Smooth muscle cell (in vitro differentiated cells): Measurements from ENCODE around the gene RBMS3. TPM values are rescaled to one million over a fixed set of nuclear protein-coding genes. Genes with fewer than 3 reads are reported as not detected.
"Not testable (repeated sequence)": the region's sequence is repeated elsewhere in the genome, so short reads cannot be mapped to it uniquely, and the experiment has no call there.

ENCODE experiments used
- DNase-seq: peaks from one replicate; lab custom pipeline; 2025; ENCODE audit not compliant: unreplicated experiment; lab: John Stamatoyannopoulos, UW
- H2AFZ ChIP-seq: fragments of 200-600 bp; sonication (generic); 2 replicates; pipeline ENCODE4 v1.6.0; 2016; ENCODE audit warnings: antibody characterized with exemption, low read depth, mild to moderate bottlenecking
- H3F3A ChIP-seq: fragments of 200-600 bp; sonication (generic); 2 replicates; pipeline ENCODE4 v1.6.0; 2017; ENCODE audit warnings: antibody characterized with exemption, low read depth
- H3K27ac ChIP-seq: fragments of 200-600 bp; sonication (generic); 2 replicates; pipeline ENCODE4 v1.5.1; 2016; ENCODE audit warnings: low read depth, mild to moderate bottlenecking
- H3K27me3 ChIP-seq: fragments of 200-600 bp; sonication (generic); 2 replicates; pipeline ENCODE4 v1.6.1; 2016; ENCODE audit warnings: low read depth, mild to moderate bottlenecking
- H3K36me3 ChIP-seq: fragments of 200-600 bp; sonication (generic); 2 replicates; pipeline ENCODE4 v1.5.1; 2016; ENCODE audit warnings: low read depth
- H3K4me1 ChIP-seq: fragments of 200-600 bp; sonication (generic); 2 replicates; pipeline ENCODE4 v1.5.1; 2016; ENCODE audit warnings: low read depth
- H3K4me2 ChIP-seq: fragments of 200-600 bp; sonication (generic); 2 replicates; pipeline ENCODE4 v1.6.0; 2016; ENCODE audit warnings: mild to moderate bottlenecking
- H3K4me3 ChIP-seq: fragments of 200-600 bp; sonication (generic); 2 replicates; pipeline ENCODE4 v1.5.1; 2016; ENCODE audit warnings: mild to moderate bottlenecking
- H3K79me2 ChIP-seq: fragments of 200-600 bp; sonication (generic); 2 replicates; pipeline ENCODE4 v1.6.0; 2016; ENCODE audit warnings: low read depth, mild to moderate bottlenecking
- H3K9ac ChIP-seq: fragments of 200-600 bp; sonication (generic); 2 replicates; pipeline ENCODE4 v1.6.0; 2016; ENCODE audit warnings: low read depth
- H3K9me3 ChIP-seq: fragments of 200-600 bp; sonication (generic); replicated peaks from 2 replicates; pipeline ENCODE4 v1.5.1; 2016; ENCODE audit warnings: low read depth
- H4K20me1 ChIP-seq: fragments of 200-600 bp; sonication (generic); 2 replicates; pipeline ENCODE4 v1.6.0; 2016; ENCODE audit warnings: low read depth
- WGBS: methylation state at CpG from one replicate; pipeline ENCODE4 v1.1.7; 2016; ENCODE audit warnings: low lambda C conversion rate; 5-methylcytosine and 5-hydroxymethylcytosine counted together
- polyA plus RNA-seq: library from polyadenylated mRNA; unstranded; fragments of >200 nt; fragmentation: Nextera tagmentation; extraction: Ambion mirVana; gene quantifications from 2 replicates; pipeline ENCODE4 v1.2.1, GENCODE V29; 2016
- total RNA-seq: library from RNA; depleted of rRNA; stranded (reverse); fragments of >200 nt; gene quantifications from 2 replicates; pipeline ENCODE4 v1.2.3, GENCODE V29; 2014
- TF ChIP-seq, protein P1 (sequence below): fragments of 200-600 bp; sonication (generic); IDR thresholded peaks from 2 replicates; pipeline ENCODE4 v1.5.1; 2017; ENCODE audit warnings: borderline replicate concordance, mild to moderate bottlenecking, antibody characterized with exemption; ENCODE audit not compliant: insufficient read depth, poor library complexity, severe bottlenecking

RBMS3 gene
- total and polyA plus RNA-seq, 2 experiments from 2014 or later: 42.9 to 50.6 TPM

DNA sequence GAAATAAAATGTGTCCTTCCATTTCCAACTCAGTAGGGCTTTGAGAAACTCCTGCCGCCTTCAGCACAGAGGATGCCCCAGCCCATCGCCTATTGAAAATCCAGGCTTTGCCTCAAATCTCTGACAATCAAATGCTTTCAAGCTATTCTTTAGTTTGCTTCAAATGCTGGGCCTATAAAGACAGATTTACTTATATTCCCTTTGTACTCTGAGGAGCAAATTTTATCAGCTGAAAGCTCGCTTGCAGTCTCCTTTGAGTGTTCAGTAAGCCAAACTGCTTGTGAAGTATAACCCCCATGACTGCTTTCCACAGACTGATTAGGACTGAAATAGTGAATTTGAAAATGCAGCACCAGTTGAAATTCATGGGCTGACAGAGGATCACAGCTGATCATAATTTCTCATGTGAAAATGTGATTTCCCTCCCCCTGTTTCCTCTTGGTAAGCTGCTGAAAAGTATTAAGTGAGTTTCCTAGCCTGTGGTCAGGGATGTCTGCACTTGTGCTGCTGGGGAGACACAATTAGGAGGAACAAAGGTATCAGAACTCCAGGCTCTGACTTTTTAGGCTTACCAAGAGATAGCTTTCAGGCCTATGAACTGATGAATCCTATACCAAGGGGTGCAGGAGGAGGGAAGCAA, 762.2 kb downstream of the RBMS3 start:
- WGBS: 69% methylated on average over 3 of the region's 3 CpGs
- TF ChIP-seq, protein P1, sequence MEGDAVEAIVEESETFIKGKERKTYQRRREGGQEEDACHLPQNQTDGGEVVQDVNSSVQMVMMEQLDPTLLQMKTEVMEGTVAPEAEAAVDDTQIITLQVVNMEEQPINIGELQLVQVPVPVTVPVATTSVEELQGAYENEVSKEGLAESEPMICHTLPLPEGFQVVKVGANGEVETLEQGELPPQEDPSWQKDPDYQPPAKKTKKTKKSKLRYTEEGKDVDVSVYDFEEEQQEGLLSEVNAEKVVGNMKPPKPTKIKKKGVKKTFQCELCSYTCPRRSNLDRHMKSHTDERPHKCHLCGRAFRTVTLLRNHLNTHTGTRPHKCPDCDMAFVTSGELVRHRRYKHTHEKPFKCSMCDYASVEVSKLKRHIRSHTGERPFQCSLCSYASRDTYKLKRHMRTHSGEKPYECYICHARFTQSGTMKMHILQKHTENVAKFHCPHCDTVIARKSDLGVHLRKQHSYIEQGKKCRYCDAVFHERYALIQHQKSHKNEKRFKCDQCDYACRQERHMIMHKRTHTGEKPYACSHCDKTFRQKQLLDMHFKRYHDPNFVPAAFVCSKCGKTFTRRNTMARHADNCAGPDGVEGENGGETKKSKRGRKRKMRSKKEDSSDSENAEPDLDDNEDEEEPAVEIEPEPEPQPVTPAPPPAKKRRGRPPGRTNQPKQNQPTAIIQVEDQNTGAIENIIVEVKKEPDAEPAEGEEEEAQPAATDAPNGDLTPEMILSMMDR: no peak
- no peaks in the 10 kb centered on the region for H3F3A ChIP-seq
- H3K4me1 ChIP-seq: peaks cover 16% of the 10 kb centered on the region
- DNase-seq: no peak
- no peak overlapping the region for H3K4me2 ChIP-seq
- no peaks in the 10 kb centered on the region for H3K79me2 ChIP-seq
- H3K27ac ChIP-seq: no peak overlapping the region
- no peak overlapping the region for H3K4me3 ChIP-seq
- no peaks in the 10 kb centered on the region for H4K20me1 ChIP-seq
- H3K9ac ChIP-seq: no peak overlapping the region
- no peaks in the 10 kb centered on the region for H3K36me3 ChIP-seq
- peak overlapping the region; percentile 76 for H2AFZ ChIP-seq
- H3K27me3 ChIP-seq: no peaks in the 10 kb centered on the region
- no peaks in the 10 kb centered on the region for H3K9me3 ChIP-seq

DNA sequence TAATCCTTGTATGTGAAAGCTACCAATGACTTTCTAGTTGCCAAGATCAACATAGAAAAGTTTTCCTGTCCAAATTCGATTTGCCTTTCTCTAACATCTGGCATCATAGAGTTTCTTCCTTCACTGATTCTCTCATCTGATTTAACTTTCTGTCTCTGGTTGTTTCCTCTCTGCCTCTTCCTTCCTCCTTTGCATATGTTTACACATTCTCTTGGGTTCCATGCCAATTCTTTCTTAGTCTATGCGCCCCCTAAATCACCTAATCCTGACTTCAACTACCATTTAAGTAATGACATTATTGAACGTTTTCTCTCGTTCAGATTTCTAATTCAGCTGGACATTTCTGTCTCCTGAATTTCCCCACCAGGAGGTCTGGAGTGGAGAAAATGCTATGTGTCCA, 763.6 kb downstream of the RBMS3 start:
- Histone ChIP-seq H3K79me2 (no peaks in the 10 kb centered on the region), H3K4me1 (peaks cover 16% of the 10 kb centered on the region), H3K4me3 (no peak overlapping the region), H3K9ac (no peak overlapping the region), H2AFZ (no peak overlapping the region), H3F3A (no peaks in the 10 kb centered on the region), H3K27ac (no peak overlapping the region), H3K9me3 (no peaks in the 10 kb centered on the region), H3K36me3 (no peaks in the 10 kb centered on the region), H3K4me2 (no peak overlapping the region), H4K20me1 (no peaks in the 10 kb centered on the region), H3K27me3 (no peaks in the 10 kb centered on the region)
- 89% methylated on average over 4 of the region's 4 CpGs for WGBS
- no peak for DNase-seq
- TF ChIP-seq, protein P1: no peak

DNA sequence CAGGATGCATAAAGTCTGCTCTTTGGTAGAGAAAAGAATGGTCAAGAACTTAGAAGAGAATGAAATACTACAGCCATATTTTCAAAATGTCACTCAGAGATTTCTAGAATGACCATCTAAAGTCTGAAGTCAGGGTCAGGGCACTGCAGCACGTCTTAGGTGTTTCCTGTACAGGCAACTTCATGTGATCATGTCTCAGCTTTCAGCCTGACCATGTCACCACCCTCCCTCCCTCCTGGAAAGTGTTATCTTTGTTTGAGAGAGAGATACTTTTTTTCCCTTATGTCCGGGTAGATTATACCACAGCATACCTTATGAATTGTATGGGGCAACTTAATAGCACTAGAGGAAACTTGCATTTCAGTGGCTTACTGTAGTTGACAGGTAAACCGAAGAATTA, 767.6 kb downstream of the RBMS3 start:
- TF ChIP-seq, protein P1: no peak
- H3K4me1 ChIP-seq: peaks cover 1% of the 10 kb centered on the region
- no peak overlapping the region for H3K4me2 ChIP-seq
- H3K27me3 ChIP-seq: no peaks in the 10 kb centered on the region
- H3K36me3 ChIP-seq: no peaks in the 10 kb centered on the region
- no peak overlapping the region for H2AFZ ChIP-seq
- no peaks in the 10 kb centered on the region for H4K20me1 ChIP-seq
- H3K9ac ChIP-seq: no peak overlapping the region
- H3F3A ChIP-seq: no peaks in the 10 kb centered on the region
- no peak overlapping the region for H3K4me3 ChIP-seq
- H3K79me2 ChIP-seq: no peaks in the 10 kb centered on the region
- 84% methylated on average over 3 of the region's 3 CpGs for WGBS
- DNase-seq: no peak
- H3K9me3 ChIP-seq: no peaks in the 10 kb centered on the region
- no peak overlapping the region for H3K27ac ChIP-seq

DNA sequence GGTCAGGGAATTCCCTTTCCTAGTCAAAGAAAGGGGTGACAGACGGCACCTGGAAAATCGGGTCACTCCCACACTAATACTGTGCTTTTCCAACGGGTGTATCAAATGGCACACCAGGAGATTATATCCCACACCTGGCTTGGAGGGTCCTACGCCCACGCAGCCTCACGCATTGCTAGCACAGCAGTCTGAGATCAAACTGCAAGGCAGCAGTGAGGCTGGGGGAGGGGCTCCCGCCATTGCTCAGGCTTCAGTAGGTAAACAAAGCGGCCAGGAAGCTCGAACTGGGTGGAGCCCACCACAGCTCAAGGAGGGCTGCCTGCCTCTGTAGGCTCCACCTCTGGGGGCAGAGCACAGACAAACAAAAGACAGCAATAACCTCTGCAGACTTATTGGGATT, 769.2 kb downstream of the RBMS3 start:
- H3K79me2 ChIP-seq, H2AFZ ChIP-seq, DNase-seq, H3K9ac ChIP-seq, H4K20me1 ChIP-seq, H3K27me3 ChIP-seq, H3K4me2 ChIP-seq, H3K4me1 ChIP-seq, H3K9me3 ChIP-seq, H3K36me3 ChIP-seq, H3F3A ChIP-seq, H3K4me3 ChIP-seq, H3K27ac ChIP-seq: not testable (repeated sequence)
- 79% methylated on average over 9 of the region's 9 CpGs for WGBS
